Embryonic facial prominence (tissue), 1 donor: ENCODE results near the gene BRMS1.
"Not testable (repeated sequence)": the region's sequence is repeated elsewhere in the genome, so short reads cannot be mapped to it uniquely, and the experiment has no call there.

Experiments used
- DNase-seq: peaks from one replicate; pipeline ENCODE4 v3.0.0-alpha.2; 2016; ENCODE audit errors: extremely low spot score

Gene BRMS1

GRCh38 chr11:66310803-66311440, 34.0 kb downstream of the BRMS1 start:
- DNase-seq = not testable (repeated sequence)

DNA sequence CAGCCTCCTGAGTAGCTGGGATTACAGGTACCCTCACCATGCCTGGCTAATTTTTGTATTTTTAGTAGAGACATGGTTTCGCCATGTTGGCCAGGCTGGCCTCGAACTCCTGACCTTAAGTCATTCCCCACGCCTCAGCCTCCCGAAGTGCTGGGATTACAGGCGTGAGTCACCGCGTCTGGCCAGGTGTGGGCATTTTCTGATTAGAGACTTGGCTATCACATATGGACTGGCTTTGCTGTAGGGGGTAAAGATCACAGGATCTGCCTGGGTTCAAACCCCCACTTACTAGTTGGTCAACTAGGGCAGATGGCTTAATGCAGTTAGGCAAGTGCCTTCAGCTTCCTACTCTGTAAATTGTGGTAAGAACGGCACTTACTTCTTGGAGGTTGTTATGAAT, 34.6 kb downstream of the BRMS1 start:
- no peak for DNase-seq

GRCh38 chr11:66309475-66309874, 35.4 kb downstream of the BRMS1 start:
- DNase-seq = no peak

GRCh38 chr11:66302656-66303055, 42.2 kb downstream of the BRMS1 start:
- DNase-seq = no peak

DNA sequence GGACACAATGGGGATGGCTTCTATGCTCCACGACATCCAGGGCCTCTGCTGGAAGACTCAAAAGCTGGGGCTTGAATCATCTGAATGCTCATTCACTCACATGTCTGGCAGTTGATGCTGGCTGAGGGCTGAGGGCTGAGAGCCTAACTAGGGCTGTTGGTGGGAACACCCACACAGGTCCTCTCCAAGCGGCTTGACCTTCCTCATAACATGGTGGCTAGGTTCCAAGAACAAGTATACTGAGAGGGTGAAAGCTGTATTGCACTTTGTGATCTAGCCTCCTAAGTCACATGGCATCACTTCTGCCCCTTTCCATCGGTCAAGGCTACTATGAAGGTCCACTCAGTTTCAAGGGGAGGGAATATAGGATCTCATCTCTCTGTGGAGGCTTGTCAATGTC, 45.7 kb downstream of the BRMS1 start:
- no peak for DNase-seq

DNA sequence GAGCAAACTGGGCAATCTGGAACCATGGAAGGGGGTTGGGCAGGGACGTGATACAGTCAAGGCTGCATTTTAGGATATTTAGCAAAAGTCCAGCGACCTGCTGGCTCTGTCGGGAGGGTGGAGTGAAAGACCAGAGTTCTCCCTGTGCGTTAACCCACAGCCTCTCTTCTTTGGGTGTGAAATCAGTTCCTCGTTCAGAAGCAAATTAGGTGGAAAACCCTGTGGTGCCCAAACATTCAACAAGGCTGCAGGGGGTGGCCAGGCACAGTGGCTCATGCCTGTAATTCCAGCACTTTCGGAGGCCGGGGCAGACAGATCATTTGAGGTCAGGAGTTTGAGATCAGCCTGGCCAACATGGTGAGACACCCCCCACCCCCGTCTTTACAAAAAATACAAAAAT, 47.3 kb downstream of the BRMS1 start:
- no peak for DNase-seq

DNA sequence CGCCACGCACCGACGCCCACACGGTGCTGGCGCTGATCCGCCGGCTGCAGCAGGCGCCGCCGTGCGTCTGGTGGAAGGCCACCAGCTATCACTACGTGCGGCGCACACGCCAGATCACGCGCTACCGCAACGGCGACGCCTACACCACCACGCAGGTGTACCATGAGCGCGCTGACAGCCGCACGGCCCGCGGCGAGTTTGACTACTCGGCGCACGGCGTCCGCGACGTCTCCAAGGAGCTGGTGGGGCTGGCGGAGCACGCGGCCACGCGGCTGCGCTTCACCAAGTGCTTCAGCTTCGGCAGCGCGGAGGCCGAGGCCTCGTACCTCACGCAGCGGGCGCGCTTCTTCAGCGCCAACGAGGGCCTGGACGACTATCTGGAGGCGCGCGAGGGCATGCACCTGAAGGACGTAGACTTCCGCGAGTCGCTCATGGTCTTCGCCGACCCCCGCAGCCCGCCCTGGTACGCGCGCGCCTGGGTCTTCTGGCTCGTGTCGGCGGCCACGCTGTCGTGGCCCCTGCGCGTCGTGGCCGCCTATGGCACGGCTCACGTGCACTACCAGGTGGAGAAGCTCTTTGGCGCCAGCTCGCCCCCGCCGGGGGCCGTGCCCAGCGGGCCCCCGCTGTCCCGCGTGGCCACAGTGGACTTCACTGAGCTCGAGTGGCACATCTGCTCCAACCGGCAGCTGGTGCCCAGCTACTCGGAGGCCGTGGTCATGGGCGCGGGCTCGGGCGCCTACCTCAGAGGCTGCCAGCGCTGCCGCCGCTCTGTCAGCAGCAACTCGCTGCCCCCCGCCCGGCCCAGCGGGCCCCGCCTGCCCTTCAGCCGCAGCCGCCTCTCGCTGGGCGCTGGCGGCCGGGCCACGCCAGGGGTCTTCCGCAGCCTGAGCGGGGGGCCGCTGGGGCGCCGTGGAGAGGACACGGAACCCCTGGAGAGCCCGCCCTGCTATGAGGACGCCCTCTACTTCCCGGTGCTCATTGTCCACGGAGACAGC, 50.0 kb downstream of the BRMS1 start:
- no peak for DNase-seq

DNA sequence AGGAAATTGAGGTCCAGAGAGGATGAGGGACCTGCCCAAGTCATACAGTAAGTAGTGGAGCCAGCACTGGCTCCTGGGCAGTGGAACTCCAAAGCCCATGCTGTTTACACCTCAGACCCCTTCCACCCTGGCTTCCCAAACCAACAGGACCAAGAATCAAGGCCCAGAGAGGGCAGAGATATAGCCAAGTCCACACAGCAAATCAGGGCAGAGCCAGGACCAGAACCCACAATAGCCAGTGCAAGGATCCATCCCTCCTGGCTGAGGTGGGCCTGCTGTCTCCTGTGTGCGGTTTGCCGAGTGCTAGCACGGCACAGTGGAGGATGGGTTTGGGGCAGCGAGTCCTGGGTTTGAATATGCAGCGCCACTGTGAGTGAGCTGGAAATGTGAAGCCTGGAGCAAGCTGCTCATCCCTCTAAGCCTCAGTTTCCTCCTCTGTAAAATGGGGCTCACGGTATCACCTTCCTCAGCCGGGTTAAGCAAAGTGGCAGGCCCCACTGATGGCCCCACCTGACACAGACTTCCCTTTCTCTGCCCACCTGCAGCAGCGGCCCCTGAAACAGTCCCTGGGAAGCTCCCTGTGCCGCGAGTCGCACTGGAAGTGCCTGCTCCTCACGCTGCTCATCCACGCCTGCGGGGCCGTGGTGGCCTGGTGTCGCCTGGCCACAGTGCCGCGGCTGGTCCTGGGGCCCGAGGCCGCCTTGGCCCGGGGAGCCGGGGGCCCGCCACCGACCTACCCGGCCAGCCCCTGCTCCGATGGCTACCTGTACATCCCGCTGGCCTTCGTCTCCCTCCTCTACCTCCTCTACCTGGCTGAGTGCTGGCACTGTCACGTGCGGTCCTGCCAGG, 50.9 kb downstream of the BRMS1 start:
- no peak for DNase-seq

DNA sequence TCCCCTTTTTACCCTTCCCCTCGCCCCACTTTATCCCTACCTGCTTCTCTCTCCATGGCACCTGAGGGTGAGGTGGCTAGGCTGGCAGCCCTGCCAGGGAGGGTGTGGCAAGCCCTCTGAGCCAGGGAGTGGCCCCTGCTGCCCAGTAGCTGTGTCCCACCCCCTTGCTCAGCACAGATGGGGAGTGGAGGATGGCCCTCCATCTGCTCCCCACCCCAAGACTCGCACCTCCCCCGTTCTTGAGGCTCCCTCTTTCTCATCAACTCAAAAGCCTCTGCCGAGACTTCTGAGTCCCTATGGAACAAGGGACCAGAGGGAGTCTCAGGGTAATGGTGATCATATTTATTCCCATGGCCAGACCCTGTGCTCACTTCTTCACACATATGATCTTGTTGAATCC, 51.6 kb downstream of the BRMS1 start:
- DNase-seq = no peak

GRCh38 chr11:66292543-66293332, 52.2 kb downstream of the BRMS1 start:
- no peak for DNase-seq

DNA sequence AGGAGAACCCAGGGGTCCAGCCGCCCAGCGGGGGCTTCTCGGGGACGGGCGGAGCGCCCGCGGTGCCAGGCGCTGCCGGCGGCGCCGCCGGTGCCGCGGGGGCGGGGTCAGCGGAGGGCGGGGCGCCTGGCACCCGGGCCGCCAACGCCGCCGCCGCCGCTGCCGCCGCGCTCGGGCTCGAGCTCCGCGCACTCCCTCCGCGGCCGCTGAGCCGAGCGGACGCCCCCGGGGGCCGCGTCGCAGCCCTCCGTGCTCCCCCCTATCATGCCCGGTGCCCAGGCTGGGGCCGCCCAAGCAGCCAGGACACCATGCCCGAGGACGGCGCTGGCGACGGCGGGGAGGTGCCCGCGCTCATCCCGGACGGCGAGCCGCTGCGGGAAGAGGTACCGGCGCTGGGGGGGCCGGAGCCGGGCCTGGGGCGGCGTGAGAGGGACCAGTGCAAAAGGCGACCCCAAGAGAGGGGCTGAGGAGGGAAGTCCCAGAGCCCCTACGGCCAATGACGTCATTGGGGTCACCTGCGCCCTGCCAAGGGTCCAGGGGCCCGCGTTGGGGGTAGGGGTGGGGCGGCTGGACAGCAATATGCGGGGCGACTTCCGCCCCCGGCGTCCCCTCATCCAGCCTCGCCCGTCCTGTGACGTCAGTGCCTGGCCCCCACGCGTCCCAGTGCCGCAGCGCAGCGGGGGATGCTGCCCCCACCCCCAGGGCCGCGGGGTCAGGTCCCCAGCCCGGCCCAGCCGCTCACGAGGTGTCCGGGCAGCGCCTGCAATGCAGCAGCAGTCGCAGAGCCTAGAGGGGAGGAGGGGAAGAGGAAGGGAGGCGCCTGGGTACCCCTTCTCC, 53.0 kb downstream of the BRMS1 start, which contains the start of gene TMEM151A:
TMEM151A (plus strand) TSS at position 189 of the 837 bp plus-strand sequence; CDS start at position 309, 120 bp downstream.
- no peak for DNase-seq

- DNase-seq = no peak
Measured at GRCh38 chr11:66291303-66291705, 53.6 kb downstream of the BRMS1 start.

DNA sequence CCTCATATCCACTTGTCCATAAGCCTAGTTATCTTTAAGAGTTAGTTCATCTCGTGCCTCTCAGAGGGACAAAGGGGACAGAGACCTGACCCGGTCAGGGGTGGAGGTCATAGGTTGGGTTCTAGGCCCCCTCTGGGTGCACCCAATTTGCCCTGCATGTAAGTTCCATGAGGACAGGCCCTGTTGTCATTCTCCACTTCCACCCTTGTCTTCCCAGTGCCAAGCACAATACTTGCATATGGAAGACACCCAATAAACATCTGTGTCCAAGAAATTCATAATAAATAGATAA, 54.6 kb downstream of the BRMS1 start:
- no peak for DNase-seq

GRCh38 chr11:66289548-66290329, 55.2 kb downstream of the BRMS1 start:
- peak; percentile 80 for DNase-seq

DNA sequence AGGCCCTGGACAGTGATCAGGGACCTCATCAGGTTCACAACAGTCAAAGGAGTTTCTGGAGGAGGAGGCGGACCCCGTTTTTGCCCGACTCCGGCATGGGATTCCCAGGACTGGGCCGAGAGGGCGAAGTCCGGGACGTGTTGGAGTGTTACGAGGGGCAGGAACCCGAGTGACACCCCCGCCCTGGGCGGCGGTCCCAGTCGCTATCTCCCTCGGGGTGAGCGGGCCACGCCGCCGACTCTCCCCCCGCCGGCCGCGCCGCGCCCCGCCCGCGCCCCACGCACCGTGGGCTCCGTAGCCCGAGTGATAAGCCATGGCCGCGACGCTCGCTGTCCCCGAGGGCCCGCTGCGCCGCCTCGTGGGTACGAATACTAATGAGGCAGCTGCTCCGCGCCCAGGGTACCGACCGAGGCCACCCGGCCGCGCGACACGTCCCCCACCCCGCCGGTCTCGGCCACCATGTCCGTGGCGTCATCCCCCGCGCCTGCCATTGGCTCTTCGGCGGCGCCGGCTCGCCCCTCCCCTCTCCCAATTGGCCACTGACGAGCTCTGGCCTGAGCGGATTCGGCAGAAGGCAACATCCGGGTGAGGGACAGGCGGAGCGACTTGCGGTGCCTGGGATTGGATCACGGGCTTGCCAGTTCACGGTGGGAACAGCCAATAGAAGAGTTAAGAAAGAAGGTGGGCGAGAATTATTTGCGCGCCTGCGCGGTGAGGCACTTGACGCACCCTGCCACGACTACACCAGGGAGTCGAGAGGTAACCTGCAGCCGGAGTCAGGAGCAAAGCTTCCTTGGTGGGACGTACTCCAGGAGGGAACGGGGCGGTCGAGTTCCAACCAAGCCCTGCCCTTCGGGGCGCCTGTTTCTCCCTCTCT, 56.0 kb downstream of the BRMS1 start, which contains the start of gene YIF1A:
YIF1A (minus strand) TSS at position 473 of the 877 bp plus-strand sequence; CDS start at position 315, 158 bp downstream.
- peak; percentile 99 for DNase-seq

DNA sequence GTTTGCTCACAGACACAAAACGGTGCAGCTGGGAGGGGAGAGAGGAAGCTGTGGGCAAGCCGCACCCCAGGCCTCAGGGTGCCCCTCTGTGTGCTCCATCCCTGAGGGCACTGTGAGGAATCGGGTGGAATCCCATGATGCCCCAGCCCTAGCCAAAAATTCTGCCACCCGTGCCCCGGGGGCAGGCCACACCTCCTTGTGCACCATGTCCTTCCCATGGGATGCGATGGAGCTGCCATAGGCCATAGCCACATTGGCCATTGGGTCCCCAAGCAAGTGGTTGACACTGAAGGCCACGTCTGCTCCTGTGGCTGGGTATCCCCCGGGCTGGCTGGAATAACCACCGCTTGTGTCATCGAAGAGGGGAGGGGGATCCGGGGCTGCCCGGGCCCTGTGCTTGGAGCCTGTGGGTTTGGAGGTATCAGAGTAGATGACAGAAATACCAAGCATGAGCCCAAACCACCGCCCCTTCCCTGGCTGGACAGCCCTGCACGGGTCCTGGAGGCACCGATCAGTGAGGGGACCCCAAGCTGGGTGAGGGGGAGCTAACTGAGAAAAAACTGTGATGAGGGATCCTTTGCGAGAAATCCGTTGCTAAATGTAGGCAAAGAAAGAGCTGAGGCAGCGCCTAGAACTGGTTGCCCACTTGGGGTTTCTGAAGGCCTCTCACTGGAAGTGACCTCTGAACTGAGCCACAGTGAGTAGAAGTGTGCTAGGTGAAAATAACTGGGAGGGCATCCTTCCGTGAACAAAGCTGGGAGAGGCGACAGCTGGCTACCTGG, 56.8 kb downstream of the BRMS1 start:
- no peak for DNase-seq
